MCF 10A (cell line): ENCODE measurements around the gene STUB1. TPM values are rescaled to one million over a fixed set of nuclear protein-coding genes. Genes with fewer than 3 reads are reported as not detected.

Experiments
- BruUV-seq: library from RNA; stranded (reverse); fragments of 400-500 nt; replicated peaks from 2 replicates; lab custom pipeline; 2021; lab: Mats Ljungman, UMichigan
- CTCF ChIA-PET: fragments of 300-600 bp; sonication (Branson Sonifier 250); formaldehyde crosslinking; extraction: SDS; loops from one replicate; lab custom pipeline; 2021; ENCODE audit warnings: antibody characterized with exemption, inconsistent platforms; lab: Yijun Ruan, JAX
- POLR2A ChIA-PET: fragments of 300-600, 350-650 bp; sonication (Branson Sonifier 250); formaldehyde crosslinking; extraction: SDS; loops from one replicate; lab custom pipeline; 2020; ENCODE audit warnings: antibody characterized with exemption, inconsistent platforms; lab: Yijun Ruan, JAX
- DNase-seq: peaks from one replicate; pipeline ENCODE4 v3.0.0-alpha.2; 2018; ENCODE audit not compliant: unreplicated experiment
- H3K27ac Mint-ChIP-seq: one replicate; pipeline ENCODE4 v1.8.0; 2022; ENCODE audit warnings: mild to moderate bottlenecking, low read depth, mixed read lengths; ENCODE audit not compliant: unreplicated experiment
- H3K27me3 Mint-ChIP-seq: one replicate; pipeline ENCODE4 v1.8.0; 2022; ENCODE audit warnings: mixed read lengths; ENCODE audit not compliant: insufficient read depth, unreplicated experiment
- H3K36me3 Mint-ChIP-seq: one replicate; pipeline ENCODE4 v1.8.0; 2022; ENCODE audit warnings: mild to moderate bottlenecking, moderate library complexity, mixed read lengths; ENCODE audit not compliant: insufficient read depth, unreplicated experiment
- H3K4me1 Mint-ChIP-seq: one replicate; pipeline ENCODE4 v1.8.0; 2022; ENCODE audit warnings: mixed read lengths; ENCODE audit not compliant: insufficient read depth, unreplicated experiment
- H3K4me3 Mint-ChIP-seq: one replicate; pipeline ENCODE4 v1.8.0; 2022; ENCODE audit warnings: mild to moderate bottlenecking, moderate library complexity, mixed read lengths; ENCODE audit not compliant: unreplicated experiment
- H3K9me3 Mint-ChIP-seq: one replicate; pipeline ENCODE4 v1.8.0; 2022; ENCODE audit warnings: mixed read lengths; ENCODE audit not compliant: unreplicated experiment
- intact Hi-C: fragments of 100-400 bp; cut with micrococcal nuclease; formaldehyde crosslinking; loops from 2 replicates; pipeline ENCODE4 v1.14.1; 2022
- total RNA-seq: library from RNA; stranded (reverse); gene quantifications from 2 replicates; pipeline ENCODE4 v1.2.3, GENCODE V29; 2022
- TF ChIP-seq, protein P1 (sequence below): fragments of 200-600 bp; IDR thresholded peaks from one replicate; pipeline ENCODE4 v1.8.0; 2022; ENCODE audit warnings: antibody characterized with exemption, mild to moderate bottlenecking; ENCODE audit not compliant: unreplicated experiment

Gene STUB1
- total RNA-seq, 1 experiment from 2014 or later, result 124 TPM

DNA sequence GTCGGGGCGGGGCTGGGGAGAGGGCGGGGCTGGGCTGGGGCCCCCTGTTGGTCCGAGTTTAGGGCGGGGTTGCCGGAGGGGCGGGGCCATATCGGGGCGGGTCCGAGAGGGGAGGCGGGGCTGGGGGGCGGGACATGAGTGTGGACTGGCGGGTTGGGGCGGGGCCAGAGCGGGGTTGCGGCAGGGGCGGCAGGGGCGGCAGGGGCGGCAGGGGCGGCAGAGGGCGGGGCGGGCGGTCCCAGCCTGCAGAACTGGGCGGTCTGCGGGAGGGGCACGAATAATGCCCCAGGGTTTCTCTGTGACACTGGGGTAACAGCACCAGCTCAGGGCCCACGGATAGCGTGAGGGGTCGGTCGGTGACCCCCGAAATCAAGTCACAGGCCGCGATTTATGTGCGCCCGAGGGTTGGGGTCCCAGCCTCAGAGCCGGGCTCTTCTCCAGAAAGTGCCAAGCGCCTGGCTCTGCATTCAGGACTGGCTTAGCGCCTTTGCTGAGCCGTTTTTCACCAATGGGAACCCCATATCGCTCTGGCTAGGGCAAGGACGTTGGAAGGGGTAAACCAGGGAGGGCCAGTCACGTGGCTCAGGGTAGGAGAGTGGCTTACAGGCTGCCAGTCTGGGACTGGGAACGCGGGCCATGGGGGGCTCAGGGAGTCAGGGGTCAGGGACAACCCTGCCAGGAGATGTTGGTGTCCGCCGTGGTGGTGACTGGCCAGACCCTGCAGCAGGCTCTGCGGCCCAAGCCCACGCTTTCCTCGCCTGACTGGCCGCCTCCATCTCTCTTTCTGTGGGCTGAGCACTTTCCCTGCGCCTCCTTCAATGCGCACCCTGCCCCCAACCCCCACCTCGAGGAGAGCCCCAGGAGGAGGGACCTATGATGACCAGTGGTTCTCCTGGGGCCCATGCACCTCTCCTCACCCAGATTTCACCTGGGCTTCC lies 42.9 kb upstream of the STUB1 start:
- TF ChIP-seq, protein P1, sequence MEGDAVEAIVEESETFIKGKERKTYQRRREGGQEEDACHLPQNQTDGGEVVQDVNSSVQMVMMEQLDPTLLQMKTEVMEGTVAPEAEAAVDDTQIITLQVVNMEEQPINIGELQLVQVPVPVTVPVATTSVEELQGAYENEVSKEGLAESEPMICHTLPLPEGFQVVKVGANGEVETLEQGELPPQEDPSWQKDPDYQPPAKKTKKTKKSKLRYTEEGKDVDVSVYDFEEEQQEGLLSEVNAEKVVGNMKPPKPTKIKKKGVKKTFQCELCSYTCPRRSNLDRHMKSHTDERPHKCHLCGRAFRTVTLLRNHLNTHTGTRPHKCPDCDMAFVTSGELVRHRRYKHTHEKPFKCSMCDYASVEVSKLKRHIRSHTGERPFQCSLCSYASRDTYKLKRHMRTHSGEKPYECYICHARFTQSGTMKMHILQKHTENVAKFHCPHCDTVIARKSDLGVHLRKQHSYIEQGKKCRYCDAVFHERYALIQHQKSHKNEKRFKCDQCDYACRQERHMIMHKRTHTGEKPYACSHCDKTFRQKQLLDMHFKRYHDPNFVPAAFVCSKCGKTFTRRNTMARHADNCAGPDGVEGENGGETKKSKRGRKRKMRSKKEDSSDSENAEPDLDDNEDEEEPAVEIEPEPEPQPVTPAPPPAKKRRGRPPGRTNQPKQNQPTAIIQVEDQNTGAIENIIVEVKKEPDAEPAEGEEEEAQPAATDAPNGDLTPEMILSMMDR, result no peak
- Mint-ChIP-seq H3K36me3 (peaks cover 11% of the 10 kb centered on the region), H3K4me1 (no peaks in the 10 kb centered on the region), H3K9me3 (no peaks in the 10 kb centered on the region), H3K27ac (peak overlapping the region; percentile 94), H3K4me3 (peak overlapping the region; percentile 91), H3K27me3 (no peaks in the 10 kb centered on the region)
- ChIA-PET POLR2A (interaction anchor here (0.7 to 4.0 kb wide), 18 partner anchors 8 to 213 kb away, joined by 3 to 43 read pairs (median 7); partner anchors contain the start of genes CAPN15, JMJD8, MSLN and RAB40C), CTCF (interaction anchor here (0.6 kb wide), 1 partner anchor 110 kb away, joined by 3 read pairs; the partner anchor contains the start of gene CAPN15)
- no TSS peak for BruUV-seq
- intact Hi-C loops, result loop anchor here (2.0 kb wide), 1 partner anchor 45 kb away; no protein-coding TSS in a partner anchor
- DNase-seq, result peak; percentile 91

DNA sequence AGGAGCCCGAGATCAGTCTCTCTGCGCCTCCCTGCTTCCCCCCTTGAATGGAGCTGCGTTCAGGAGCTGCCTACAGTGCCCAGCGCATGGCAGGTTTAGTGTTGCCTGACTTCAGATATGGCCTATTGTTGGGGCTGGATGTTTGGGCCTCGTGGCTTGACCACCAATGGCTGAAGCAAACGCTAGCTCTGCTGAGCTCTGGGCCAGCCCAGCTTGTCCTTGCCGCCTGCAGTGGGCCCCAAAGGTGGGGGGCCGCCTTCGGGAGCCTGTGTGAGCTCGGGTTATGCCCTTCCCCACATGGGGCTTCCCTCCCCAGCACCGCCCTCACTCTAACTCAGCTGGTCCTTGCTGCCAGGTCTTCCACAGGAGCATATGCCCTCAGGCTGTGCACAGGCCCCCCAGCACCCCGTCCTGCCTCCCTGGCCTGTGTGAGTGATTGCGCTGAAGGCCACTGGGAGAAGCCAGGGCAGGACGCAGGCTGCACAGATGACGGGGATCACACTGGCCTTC lies 42.1 kb upstream of the STUB1 start:
- intact Hi-C loops, result no loop called here
- Mint-ChIP-seq H3K27ac (no peak overlapping the region), H3K9me3 (no peaks in the 10 kb centered on the region), H3K4me1 (no peaks in the 10 kb centered on the region), H3K4me3 (no peak overlapping the region), H3K36me3 (peaks cover 12% of the 10 kb centered on the region), H3K27me3 (no peaks in the 10 kb centered on the region)
- BruUV-seq, result no TSS peak
- no peak for DNase-seq
- TF ChIP-seq, protein P1, result no peak
- ChIA-PET CTCF (no interaction called here), POLR2A (interaction anchor here (1.0 to 4.0 kb wide), 4 partner anchors 10 to 50 kb away, joined by 3 to 43 read pairs (median 28); no protein-coding TSS in a partner anchor)

DNA sequence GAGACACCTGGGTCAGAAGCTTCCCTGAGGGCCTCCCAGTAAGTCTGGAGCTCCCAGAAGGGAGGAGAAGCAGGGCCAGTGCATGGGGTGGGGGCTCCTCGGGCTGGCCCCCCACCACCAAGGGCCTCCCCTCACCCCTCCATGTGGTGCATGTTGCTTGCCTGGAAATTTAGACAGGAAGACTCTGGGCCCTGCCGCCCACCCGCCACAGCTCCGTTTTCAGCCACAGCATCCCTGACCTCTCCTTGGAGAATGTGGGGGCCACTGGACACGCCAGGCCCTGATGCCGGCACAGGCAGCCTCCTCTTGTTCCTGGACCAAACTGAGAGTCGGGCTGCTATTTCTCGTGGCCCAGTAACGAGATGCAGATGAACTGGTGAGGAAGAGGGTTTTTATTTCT lies 41.4 kb upstream of the STUB1 start:
- Mint-ChIP-seq H3K4me3 (no peak overlapping the region), H3K9me3 (no peaks in the 10 kb centered on the region), H3K4me1 (peaks cover under 1% of the 10 kb centered on the region), H3K36me3 (peaks cover 20% of the 10 kb centered on the region), H3K27me3 (no peaks in the 10 kb centered on the region), H3K27ac (no peak overlapping the region)
- TF ChIP-seq, protein P1, result no peak
- ChIA-PET CTCF (no interaction called here), POLR2A (interaction anchor here (1.0 kb wide), 1 partner anchor 51 kb away, joined by 3 read pairs; no protein-coding TSS in a partner anchor)
- intact Hi-C loops, result no loop called here
- DNase-seq, result no peak
- no TSS peak for BruUV-seq

DNA sequence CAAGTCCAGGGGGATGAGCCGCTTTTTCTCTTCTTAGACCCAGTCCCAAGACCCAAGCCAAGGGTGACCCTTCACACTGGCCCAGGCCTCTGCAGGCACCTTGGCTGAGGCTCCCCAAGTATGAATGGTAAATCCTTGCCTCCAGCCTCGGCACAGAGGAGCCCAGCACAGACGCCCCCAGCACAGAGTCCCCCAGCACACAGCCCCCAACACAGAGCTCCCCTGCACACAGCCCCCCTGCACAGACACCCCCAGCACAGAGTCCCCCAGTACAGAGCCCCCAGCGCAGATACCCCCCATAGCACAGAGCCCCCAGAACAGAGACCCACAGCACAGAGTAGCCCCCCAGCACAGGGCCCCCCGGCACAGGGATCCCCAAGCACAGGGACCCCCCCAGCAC lies 39.6 kb upstream of the STUB1 start:
- intact Hi-C loops, result no loop called here
- peaks cover 11% of the 10 kb centered on the region for H3K4me1 Mint-ChIP-seq
- CTCF ChIA-PET, result interaction anchor here (1.5 kb wide), 1 partner anchor 48 kb away, joined by 4 read pairs; no protein-coding TSS in a partner anchor
- no peaks in the 10 kb centered on the region for H3K27me3 Mint-ChIP-seq
- no peaks in the 10 kb centered on the region for H3K9me3 Mint-ChIP-seq
- no peak for DNase-seq
- no peak overlapping the region for H3K27ac Mint-ChIP-seq
- H3K36me3 Mint-ChIP-seq, result peaks cover 32% of the 10 kb centered on the region
- H3K4me3 Mint-ChIP-seq, result peak overlapping the region; percentile 77
- TF ChIP-seq, protein P1, result no peak
- POLR2A ChIA-PET, result interaction anchor here (1.3 kb wide), 1 partner anchor 52 kb away, joined by 3 read pairs; no protein-coding TSS in a partner anchor
- BruUV-seq, result no TSS peak
